LNCAP (cell line): Measurements from ENCODE around the gene ARRDC1.

Source experiments
- CTCF ChIP-seq: fragments of 450-650 bp; IDR thresholded peaks from 2 replicates; pipeline ENCODE4 v1.5.1; 2017; ENCODE audit warnings: mild to moderate bottlenecking

ARRDC1 gene

DNA sequence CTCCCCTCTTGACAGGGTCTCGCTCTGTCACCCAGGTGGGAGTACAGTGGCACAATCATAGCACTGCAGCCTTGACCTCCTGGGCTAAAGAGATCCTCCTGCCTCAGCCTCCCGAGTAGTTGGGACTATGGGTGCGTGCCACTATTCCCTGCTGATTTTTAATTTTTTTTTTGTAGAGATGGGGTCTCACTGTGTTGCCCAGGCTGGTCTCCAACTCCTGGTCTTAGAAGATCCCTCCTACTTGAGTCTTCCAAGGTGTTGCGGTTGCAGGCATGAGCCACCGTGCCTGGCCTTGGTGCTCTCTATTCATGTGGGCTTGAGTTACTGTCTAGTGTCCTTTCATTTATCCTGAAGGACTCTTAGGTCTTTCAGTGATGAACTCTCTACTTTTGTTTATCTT is 37.4 kb downstream of the ARRDC1 start:
- no peak for TF ChIP-seq CTCF

DNA sequence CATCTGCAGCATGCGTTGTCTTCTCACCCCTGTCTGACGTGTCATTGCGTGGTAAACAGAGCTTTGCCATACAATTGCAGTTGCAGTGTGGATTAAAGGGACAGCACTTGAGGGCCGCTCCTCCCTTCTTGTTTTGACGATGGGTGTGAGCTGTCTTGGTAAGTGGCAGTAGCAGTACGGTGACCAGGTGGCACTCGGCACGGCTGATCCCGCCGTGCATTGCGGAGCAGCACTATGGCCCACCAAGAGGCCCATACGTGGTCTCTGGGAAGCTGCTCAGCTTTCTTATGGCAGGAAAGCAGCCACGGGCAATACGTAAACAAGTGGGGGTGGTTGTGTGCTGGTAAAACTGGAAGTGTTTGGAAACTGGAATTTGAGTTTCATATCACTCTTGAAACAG is 38.4 kb downstream of the ARRDC1 start:
- no peak for TF ChIP-seq CTCF

GRCh38 chr9:137645211-137645610 is 39.7 kb downstream of the ARRDC1 start:
- no peak for TF ChIP-seq CTCF

DNA sequence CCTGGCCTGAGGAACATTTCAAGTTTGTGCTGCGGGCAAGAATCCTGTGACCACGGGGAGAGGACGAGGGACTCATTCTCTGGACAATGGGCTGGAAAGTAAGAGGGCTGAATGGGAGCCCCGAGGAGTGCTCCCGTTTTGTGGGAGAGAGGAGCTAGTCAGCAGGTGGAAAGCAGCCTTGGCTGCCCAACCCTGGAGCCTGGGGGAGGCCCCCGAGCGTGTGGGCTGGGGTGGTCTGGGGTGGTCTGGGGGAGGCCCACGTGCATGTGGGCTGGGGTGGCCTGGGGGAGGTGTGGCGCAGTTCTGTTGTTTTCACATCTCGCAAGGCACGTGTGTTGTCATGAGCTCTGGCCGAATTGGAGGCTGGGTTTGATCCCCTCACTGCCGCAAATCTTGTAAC is 40.9 kb downstream of the ARRDC1 start:
- TF ChIP-seq CTCF: no peak

DNA sequence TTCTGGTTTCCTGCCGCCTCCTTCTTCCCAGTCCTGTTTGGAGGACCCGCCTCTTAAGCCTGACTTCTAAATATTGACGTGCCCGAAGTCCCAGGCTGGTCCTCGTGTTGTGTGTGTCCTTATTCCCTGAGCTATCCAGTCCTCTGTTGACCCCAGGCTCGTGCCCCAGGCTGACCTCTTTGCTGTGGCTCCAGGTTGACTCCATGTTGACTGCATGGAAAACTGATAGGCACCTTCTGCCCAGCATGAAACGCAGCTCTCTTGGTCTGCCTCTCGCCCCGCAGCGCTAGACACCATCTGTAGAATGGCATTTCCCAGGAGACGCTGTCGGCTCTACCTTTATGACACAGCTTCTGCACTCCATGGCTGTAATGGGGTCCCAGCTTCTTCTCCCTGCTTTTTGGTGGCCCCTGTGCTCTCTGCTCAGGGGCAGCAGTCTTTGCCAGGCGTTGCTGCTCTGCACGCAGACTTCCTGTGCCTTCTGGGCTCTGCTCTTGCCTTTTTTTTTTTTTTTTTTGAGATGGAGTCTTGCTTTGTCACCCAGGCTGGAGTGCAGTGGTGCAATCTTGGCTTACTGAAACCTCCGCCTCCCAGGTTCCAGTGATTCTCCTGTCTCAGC is 41.7 kb downstream of the ARRDC1 start:
- TF ChIP-seq CTCF: no peak

GRCh38 chr9:137648396-137648795 is 42.9 kb downstream of the ARRDC1 start:
- no peak for TF ChIP-seq CTCF

GRCh38 chr9:137649553-137649952 is 44.1 kb downstream of the ARRDC1 start:
- TF ChIP-seq CTCF: no peak

GRCh38 chr9:137650259-137650658 is 44.8 kb downstream of the ARRDC1 start:
- no peak for TF ChIP-seq CTCF
